Measurements from ENCODE around the gene TFG. TPM values are rescaled to one million over a fixed set of nuclear protein-coding genes. Genes with fewer than 3 reads are reported as not detected.

Gene TFG
- total and polyA plus RNA-seq, 2 experiments from 2014 or later: 87.6 to 88.5 TPM

- TF ChIP-seq, protein P1, sequence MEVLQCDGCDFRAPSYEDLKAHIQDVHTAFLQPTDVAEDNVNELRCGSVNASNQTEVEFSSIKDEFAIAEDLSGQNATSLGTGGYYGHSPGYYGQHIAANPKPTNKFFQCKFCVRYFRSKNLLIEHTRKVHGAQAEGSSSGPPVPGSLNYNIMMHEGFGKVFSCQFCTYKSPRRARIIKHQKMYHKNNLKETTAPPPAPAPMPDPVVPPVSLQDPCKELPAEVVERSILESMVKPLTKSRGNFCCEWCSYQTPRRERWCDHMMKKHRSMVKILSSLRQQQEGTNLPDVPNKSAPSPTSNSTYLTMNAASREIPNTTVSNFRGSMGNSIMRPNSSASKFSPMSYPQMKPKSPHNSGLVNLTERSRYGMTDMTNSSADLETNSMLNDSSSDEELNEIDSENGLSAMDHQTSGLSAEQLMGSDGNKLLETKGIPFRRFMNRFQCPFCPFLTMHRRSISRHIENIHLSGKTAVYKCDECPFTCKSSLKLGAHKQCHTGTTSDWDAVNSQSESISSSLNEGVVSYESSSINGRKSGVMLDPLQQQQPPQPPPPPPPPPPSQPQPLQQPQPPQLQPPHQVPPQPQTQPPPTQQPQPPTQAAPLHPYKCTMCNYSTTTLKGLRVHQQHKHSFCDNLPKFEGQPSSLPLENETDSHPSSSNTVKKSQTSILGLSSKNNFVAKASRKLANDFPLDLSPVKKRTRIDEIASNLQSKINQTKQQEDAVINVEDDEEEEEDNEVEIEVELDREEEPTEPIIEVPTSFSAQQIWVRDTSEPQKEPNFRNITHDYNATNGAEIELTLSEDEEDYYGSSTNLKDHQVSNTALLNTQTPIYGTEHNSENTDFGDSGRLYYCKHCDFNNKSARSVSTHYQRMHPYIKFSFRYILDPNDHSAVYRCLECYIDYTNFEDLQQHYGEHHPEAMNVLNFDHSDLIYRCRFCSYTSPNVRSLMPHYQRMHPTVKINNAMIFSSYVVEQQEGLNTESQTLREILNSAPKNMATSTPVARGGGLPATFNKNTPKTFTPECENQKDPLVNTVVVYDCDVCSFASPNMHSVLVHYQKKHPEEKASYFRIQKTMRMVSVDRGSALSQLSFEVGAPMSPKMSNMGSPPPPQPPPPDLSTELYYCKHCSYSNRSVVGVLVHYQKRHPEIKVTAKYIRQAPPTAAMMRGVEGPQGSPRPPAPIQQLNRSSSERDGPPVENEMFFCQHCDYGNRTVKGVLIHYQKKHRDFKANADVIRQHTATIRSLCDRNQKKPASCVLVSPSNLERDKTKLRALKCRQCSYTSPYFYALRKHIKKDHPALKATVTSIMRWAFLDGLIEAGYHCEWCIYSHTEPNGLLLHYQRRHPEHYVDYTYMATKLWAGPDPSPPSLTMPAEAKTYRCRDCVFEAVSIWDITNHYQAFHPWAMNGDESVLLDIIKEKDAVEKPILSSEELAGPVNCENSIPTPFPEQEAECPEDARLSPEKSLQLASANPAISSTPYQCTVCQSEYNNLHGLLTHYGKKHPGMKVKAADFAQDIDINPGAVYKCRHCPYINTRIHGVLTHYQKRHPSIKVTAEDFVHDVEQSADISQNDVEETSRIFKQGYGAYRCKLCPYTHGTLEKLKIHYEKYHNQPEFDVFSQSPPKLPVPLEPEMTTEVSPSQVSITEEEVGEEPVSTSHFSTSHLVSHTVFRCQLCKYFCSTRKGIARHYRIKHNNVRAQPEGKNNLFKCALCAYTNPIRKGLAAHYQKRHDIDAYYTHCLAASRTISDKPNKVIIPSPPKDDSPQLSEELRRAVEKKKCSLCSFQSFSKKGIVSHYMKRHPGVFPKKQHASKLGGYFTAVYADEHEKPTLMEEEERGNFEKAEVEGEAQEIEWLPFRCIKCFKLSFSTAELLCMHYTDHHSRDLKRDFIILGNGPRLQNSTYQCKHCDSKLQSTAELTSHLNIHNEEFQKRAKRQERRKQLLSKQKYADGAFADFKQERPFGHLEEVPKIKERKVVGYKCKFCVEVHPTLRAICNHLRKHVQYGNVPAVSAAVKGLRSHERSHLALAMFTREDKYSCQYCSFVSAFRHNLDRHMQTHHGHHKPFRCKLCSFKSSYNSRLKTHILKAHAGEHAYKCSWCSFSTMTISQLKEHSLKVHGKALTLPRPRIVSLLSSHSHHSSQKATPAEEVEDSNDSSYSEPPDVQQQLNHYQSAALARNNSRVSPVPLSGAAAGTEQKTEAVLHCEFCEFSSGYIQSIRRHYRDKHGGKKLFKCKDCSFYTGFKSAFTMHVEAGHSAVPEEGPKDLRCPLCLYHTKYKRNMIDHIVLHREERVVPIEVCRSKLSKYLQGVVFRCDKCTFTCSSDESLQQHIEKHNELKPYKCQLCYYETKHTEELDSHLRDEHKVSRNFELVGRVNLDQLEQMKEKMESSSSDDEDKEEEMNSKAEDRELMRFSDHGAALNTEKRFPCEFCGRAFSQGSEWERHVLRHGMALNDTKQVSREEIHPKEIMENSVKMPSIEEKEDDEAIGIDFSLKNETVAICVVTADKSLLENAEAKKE (CRISPR knock-in tag; IDR thresholded peaks at IDR 0.05): no peak
- no peak for TF ChIP-seq STAT1 (IDR thresholded peaks at IDR 0.05; ENCODE audit: unreplicated experiment)
Measured at GRCh38 chr3:100789579-100789978, 80.3 kb downstream of the TFG start (continued).

GRCh38 chr3:100796556-100796955, 87.3 kb downstream of the TFG start:
- DNase-seq (ENCODE audit: low spot score) (peak; percentile 53), ATAC-seq (peak; percentile 32; the same call in 1 of the 3 replicates)
- TF ChIP-seq CTCF (conservative IDR thresholded peaks at IDR 0.05; ENCODE audit: low read depth in 2 of 2): peak; percentile 52 to 57
- no peak for TF ChIP-seq JUNB (IDR thresholded peaks at IDR 0.05; ENCODE audit: unreplicated experiment)
- Histone ChIP-seq H3K4me3 (no peak overlapping the region), H4K20me1 (replicated peaks; ENCODE audit: insufficient read depth) (no peaks in the 10 kb centered on the region), H3K27me3 (ENCODE audit: insufficient read depth) (no peaks in the 10 kb centered on the region), H3K27ac (ENCODE audit: low read depth) (no peak overlapping the region), H3K36me3 (ENCODE audit: insufficient read depth) (no peaks in the 10 kb centered on the region), H3K9me2 (ENCODE audit: insufficient read depth) (no peaks in the 10 kb centered on the region), H3K4me1 (ENCODE audit: insufficient read depth) (no peaks in the 10 kb centered on the region), H2AFZ (peak overlapping the region; percentile 40; the same call in 1 of the 2 replicates), H3K4me2 (no peak overlapping the region), H3K79me2 (replicated peaks; ENCODE audit: insufficient read depth) (no peaks in the 10 kb centered on the region), H3F3A (replicated peaks; ENCODE audit: low read depth) (no peaks in the 10 kb centered on the region)
- H3K36me3 Mint-ChIP-seq (ENCODE audit: low read depth): no peaks in the 10 kb centered on the region
- peaks cover 2% of the 10 kb centered on the region; the same call in 1 of the 3 replicates for H3K4me1 Mint-ChIP-seq
- no peaks in the 10 kb centered on the region for H3K9me3 Mint-ChIP-seq
- no peak overlapping the region for H3K4me3 Mint-ChIP-seq
- no peaks in the 10 kb centered on the region for H3K27me3 Mint-ChIP-seq (ENCODE audit: insufficient read depth, low read depth, poor library complexity)
- H3K27ac Mint-ChIP-seq: no peak overlapping the region
